GM18505 (cell line): Measurements from ENCODE around the gene ILF2.
"Not testable (repeated sequence)": the region's sequence is repeated elsewhere in the genome, so short reads cannot be mapped to it uniquely, and the experiment has no call there.

Experiments
- ATAC-seq: cut with Tn5 transposase; IDR thresholded peaks from one replicate; pipeline ENCODE4 v1.9.1; 2021; ENCODE audit not compliant: unreplicated experiment
- POLR2A ChIP-seq: IDR thresholded peaks from 4 replicates; pipeline ENCODE4 v1.6.1; 2011; ENCODE audit warnings: borderline replicate concordance; ENCODE audit not compliant: insufficient read depth, insufficient read length; ENCODE audit errors: extremely low read depth

The ILF2 gene

DNA sequence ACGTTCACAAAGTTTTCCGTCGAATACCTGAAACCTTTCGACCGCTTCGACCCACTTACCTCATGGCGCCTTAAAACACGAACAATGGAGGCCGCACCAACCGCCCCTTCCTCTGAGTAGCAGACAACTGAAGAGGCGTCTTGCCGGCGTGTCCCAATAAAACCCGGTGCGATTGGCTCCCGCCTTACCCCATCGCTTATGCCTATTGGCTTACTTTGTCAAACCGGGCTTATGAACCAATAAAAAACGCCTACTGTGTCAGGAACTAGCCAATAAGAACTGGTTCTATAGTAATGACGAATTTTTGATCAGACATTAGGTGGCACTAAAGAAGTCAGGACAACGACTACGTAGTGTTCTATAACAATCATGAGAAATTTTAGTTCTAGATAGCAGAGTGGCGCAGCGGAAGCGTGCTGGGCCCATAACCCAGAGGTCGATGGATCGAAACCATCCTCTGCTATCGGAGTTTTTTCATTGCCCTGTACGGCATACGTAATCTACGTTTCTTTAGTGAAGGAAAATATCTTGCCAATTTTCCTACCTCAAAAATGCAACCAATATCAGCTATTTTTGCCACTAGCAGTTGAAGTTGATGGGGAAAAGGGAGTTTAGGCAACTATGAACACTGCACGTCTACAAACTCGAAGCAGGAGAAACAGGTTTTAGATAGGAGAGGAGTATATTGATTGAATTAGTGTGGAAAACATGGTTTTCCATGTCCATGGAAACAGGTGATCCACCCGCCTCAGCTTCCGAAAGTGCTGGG lies at the start of gene ILF2:
Gene ILF2 (minus strand): TSS at position 135 of the 769 bp plus-strand sequence. CDS start 71 bp downstream, at position 64.
- peak; percentile 92 for ATAC-seq
- peak; percentile 88 for TF ChIP-seq POLR2A

DNA sequence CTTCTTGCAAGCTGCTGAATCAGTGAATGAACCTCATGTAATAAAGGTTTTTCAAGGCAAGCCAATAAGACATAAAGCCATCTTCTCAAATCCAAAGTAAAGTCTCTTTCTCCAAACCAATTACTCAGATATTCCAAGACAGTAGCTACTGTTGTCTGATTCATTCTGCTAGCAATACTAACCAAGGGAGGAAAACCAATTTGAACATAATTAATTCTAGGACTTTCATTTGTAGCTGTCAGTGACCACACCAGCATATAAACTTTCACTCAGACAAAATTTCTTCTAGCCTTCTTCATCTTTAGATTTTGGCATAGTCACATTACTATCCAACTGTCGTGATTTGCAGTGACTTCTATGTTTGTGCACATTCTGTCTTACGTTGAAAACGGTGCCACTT lies 46.5 kb upstream of the ILF2 start:
- no peak for ATAC-seq
- TF ChIP-seq POLR2A, result no peak

- not testable (repeated sequence) for ATAC-seq
These were observed 45.4 kb upstream of the ILF2 start for GRCh38 chr1:153716211-153716610.

DNA sequence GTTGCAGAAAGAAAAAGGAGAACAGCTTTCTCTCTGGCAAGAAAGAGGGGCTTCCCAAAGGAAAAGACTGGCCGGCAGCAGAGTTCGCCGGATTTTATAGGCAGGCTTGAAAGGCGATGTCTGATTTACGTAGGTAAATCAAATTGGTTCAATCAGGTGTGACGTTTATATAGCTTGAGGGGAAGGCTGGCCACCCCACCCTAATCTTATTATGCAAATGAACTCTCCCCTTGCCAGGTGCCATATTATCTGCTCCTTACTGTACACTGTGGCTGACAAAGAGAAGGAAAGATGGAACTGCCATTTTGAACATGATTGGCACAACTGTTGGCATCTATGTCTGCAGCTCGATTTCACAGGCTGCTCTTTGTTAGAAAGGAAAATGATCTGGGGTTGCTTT lies 40.2 kb upstream of the ILF2 start:
- TF ChIP-seq POLR2A, result no peak
- no peak for ATAC-seq

- ATAC-seq, result no peak
- no peak for TF ChIP-seq POLR2A
These were observed 34.7 kb upstream of the ILF2 start for GRCh38 chr1:153705484-153705883.

GRCh38 chr1:153699768-153700167 lies 29.0 kb upstream of the ILF2 start:
- no peak for ATAC-seq
- no peak for TF ChIP-seq POLR2A

- ATAC-seq, result no peak
- TF ChIP-seq POLR2A, result no peak
These were observed 28.3 kb upstream of the ILF2 start for GRCh38 chr1:153698923-153699714.

DNA sequence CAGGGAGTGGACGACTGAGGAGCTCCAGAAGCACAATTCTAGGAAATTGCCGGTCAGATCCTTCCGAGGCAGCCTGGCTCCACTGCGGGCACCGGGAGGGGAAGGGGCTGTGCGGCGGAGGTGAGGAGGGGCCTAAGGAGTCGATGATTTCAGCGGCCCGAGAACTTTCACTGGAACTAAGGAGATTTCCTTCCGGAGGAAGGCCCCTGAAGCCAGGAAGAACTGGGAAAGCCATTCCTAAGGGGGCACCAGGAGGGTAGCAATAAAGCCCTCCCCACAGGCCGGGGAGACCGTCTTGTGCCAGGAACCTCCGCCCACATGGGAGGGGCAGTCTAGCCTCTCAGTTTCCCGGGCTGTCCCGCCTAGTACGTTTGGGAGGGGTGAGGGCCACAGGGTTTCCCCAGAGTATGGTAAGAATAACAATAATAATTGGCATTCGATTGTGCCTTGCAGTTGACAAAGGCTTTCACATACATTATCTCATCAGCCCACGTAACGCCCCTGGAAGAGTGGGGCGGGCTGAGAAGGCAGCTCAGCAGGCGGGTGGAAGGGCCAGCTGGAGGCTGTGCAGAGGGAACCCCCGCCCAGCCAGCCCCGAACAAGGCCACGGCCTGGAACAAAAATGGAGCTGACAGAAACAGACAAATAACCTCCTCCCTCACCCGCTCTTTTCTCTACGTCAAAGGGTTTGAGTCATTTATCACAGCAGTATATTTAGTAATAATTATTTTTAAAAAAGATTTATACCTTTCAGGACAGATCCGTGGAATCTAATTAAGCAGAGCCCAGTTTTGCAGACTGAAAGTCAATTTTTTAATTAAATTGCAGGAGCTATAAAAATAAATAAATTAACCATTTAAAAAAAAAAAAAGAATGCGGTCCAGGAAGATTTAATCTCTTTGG lies 27.5 kb upstream of the ILF2 start:
- no peak for ATAC-seq
- no peak for TF ChIP-seq POLR2A

- no peak for TF ChIP-seq POLR2A
- ATAC-seq, result no peak
These were observed 26.6 kb upstream of the ILF2 start for GRCh38 chr1:153697191-153698019.

- ATAC-seq, result no peak
- TF ChIP-seq POLR2A, result no peak
These were observed 25.9 kb upstream of the ILF2 start for GRCh38 chr1:153696741-153697140.

DNA sequence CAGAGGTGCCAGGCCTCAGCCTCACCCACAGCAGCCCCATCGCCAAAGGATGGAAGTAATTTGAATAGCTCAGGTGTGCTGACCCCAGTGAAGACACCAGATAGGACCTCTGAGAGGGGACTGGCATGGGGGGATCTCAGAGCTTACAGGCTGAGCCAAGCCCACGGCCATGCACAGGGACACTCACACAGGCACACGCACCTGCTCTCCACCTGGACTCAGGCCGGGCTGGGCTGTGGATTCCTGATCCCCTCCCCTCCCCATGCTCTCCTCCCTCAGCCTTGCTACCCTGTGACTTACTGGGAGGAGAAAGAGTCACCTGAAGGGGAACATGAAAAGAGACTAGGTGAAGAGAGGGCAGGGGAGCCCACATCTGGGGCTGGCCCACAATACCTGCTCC lies 22.7 kb upstream of the ILF2 start:
- no peak for TF ChIP-seq POLR2A
- ATAC-seq, result no peak

GRCh38 chr1:153688736-153689328 lies 18.0 kb upstream of the ILF2 start:
- TF ChIP-seq POLR2A, result no peak
- no peak for ATAC-seq
